ENCODE measurements around the gene ICA1L.

The ICA1L gene

GRCh38 chr2:202750763-202751427, 120.7 kb downstream of the ICA1L start:
- H3K4me3 Mint-ChIP-seq, result peak overlapping the region; percentile 32
- peak overlapping the region; percentile 68 for H3K27ac Mint-ChIP-seq
- no peaks in the 10 kb centered on the region for H3K9me3 Mint-ChIP-seq
- peak; percentile 73 for ATAC-seq
- H3K4me1 Mint-ChIP-seq, result peaks cover 47% of the 10 kb centered on the region
- peaks cover 52% of the 10 kb centered on the region for H3K36me3 Mint-ChIP-seq
- no peaks in the 10 kb centered on the region for H3K27me3 Mint-ChIP-seq

DNA sequence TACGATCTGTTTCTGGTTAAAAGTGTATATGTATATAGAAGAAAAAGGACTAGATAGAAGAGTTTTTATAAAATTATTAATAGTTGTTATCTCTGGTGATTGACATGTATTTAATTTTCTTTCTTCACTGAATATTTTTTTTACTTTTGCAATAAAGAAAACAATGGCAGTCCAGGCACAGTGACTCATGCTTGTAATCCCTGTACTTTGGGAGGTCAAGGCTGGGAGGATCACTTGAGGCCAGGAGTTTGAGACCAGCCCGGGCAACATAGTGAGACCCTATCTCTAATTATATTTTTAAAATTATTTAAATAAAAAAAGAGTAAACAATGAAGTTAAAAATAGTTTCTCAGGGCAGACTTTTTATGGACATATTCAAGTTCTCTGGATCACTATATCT, 122.1 kb downstream of the ICA1L start:
- peak overlapping the region; percentile 22 for H3K27ac Mint-ChIP-seq
- peaks cover 49% of the 10 kb centered on the region for H3K36me3 Mint-ChIP-seq
- H3K4me3 Mint-ChIP-seq, result no peak overlapping the region
- H3K27me3 Mint-ChIP-seq, result no peaks in the 10 kb centered on the region
- no peak for ATAC-seq
- H3K4me1 Mint-ChIP-seq, result peaks cover 54% of the 10 kb centered on the region
- H3K9me3 Mint-ChIP-seq, result peaks cover 2% of the 10 kb centered on the region

- peak overlapping the region; percentile 32 for H3K27ac Mint-ChIP-seq
- no peak overlapping the region for H3K4me3 Mint-ChIP-seq
- peaks cover 15% of the 10 kb centered on the region for H3K9me3 Mint-ChIP-seq
- ATAC-seq, result no peak
- H3K27me3 Mint-ChIP-seq, result no peaks in the 10 kb centered on the region
- H3K36me3 Mint-ChIP-seq, result peaks cover 71% of the 10 kb centered on the region
- H3K4me1 Mint-ChIP-seq, result peaks cover 34% of the 10 kb centered on the region
Observed at GRCh38 chr2:202743613-202744012, 128.0 kb downstream of the ICA1L start.

GRCh38 chr2:202736826-202737225, 134.7 kb downstream of the ICA1L start:
- peaks cover 7% of the 10 kb centered on the region for H3K9me3 Mint-ChIP-seq
- no peak overlapping the region for H3K4me3 Mint-ChIP-seq
- peaks cover 53% of the 10 kb centered on the region for H3K36me3 Mint-ChIP-seq
- H3K27me3 Mint-ChIP-seq, result no peaks in the 10 kb centered on the region
- ATAC-seq, result no peak
- H3K27ac Mint-ChIP-seq, result no peak overlapping the region
- peaks cover 4% of the 10 kb centered on the region for H3K4me1 Mint-ChIP-seq

DNA sequence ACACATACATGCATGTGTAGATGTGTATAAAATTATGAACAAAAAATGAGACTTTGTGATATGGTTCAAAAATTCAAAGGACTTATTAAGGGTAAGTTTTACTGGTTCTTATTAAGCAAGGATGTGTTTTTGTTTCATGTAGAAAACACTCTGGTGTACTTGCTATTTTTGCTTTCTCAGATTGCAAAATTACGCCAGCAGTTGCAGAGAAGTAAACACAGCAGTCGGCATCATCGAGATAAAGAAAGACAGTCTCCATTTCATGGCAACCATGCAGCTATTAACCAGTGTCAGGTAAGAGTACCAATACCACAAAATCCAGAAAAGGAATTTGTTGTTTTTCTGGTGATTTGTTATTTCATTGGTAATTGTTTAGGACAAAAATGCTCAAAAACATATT, 145.5 kb downstream of the ICA1L start:
- no peaks in the 10 kb centered on the region for H3K27me3 Mint-ChIP-seq
- no peaks in the 10 kb centered on the region for H3K9me3 Mint-ChIP-seq
- H3K36me3 Mint-ChIP-seq, result peaks cover 28% of the 10 kb centered on the region
- peaks cover 13% of the 10 kb centered on the region for H3K4me1 Mint-ChIP-seq
- H3K4me3 Mint-ChIP-seq, result no peak overlapping the region
- no peak for ATAC-seq
- H3K27ac Mint-ChIP-seq, result no peak overlapping the region

DNA sequence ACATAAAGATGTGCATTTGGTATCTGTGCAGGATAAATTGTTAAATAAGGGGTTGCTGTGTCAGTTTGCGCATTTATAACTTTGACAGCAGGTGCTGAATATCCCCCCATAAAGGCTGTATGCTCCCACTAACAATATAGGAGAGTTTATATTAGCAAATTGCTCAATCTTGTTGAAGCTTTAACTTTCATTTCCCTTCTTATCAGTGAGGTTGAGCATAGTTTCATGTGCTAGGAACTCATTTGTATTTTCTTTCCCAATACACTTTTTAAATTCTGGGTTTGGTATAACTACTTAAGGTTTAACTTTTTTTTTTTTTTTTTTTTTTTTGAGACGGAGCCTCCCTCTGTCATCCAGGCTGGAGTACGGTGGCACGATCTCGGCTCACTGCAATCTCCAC, 147.8 kb downstream of the ICA1L start:
- Mint-ChIP-seq H3K9me3 (no peaks in the 10 kb centered on the region), H3K4me1 (peaks cover 22% of the 10 kb centered on the region), H3K27me3 (no peaks in the 10 kb centered on the region), H3K27ac (no peak overlapping the region), H3K36me3 (peaks cover 11% of the 10 kb centered on the region), H3K4me3 (no peak overlapping the region)
- ATAC-seq, result no peak
